Measurements from ENCODE around the gene ZNF888. TPM values are rescaled to one million over a fixed set of nuclear protein-coding genes. Genes with fewer than 3 reads are reported as not detected.
A peak's percentile ranks its signal among the peaks of the same experiment; 100 is the strongest.

The ZNF888 gene
- total and polyA plus RNA-seq, 9 of the 15 experiments (the other 6 are each of a cell fraction or from before 2014, with no cell fraction given), result 1.6 to 13.3 (median 9.9) TPM

DNA sequence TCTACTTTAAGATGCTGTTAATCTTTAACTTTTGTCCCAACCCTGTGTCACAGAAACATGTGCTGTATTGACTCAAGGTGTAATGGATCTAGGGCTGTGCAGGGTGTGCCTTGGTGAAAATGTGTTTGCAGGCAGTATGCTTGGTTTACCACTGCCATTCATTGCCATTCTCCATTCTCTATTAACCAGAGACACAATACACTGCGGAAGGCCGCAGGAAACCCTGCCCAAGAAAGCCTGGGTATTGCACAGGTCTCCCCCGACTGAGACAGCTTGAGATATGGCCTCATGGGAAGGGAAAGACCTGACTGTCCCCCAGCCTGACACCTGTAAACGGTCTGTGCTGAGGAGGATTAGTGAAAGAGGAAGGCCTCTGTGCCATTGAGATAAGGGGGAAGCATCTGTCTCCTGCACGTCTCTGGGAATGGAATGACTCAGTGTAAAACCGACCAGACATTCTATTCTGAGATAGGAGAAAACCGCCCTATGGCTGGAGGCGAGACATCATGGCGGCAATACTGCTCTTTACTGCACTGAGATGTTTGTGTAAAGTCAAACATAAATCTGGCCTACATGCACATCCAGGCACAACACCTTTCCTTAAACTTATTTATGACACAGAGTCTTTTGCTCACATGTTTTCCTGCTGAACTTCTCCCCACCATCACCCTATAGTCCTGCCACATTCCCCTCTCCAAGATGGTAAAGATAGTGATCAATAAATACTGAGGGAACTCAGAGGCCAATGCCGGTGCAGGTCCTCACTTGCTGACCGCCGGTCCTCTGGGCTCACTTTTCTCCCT is 13.1 kb upstream of the ZNF888 start (continued):
- TF ChIP-seq, protein P1, sequence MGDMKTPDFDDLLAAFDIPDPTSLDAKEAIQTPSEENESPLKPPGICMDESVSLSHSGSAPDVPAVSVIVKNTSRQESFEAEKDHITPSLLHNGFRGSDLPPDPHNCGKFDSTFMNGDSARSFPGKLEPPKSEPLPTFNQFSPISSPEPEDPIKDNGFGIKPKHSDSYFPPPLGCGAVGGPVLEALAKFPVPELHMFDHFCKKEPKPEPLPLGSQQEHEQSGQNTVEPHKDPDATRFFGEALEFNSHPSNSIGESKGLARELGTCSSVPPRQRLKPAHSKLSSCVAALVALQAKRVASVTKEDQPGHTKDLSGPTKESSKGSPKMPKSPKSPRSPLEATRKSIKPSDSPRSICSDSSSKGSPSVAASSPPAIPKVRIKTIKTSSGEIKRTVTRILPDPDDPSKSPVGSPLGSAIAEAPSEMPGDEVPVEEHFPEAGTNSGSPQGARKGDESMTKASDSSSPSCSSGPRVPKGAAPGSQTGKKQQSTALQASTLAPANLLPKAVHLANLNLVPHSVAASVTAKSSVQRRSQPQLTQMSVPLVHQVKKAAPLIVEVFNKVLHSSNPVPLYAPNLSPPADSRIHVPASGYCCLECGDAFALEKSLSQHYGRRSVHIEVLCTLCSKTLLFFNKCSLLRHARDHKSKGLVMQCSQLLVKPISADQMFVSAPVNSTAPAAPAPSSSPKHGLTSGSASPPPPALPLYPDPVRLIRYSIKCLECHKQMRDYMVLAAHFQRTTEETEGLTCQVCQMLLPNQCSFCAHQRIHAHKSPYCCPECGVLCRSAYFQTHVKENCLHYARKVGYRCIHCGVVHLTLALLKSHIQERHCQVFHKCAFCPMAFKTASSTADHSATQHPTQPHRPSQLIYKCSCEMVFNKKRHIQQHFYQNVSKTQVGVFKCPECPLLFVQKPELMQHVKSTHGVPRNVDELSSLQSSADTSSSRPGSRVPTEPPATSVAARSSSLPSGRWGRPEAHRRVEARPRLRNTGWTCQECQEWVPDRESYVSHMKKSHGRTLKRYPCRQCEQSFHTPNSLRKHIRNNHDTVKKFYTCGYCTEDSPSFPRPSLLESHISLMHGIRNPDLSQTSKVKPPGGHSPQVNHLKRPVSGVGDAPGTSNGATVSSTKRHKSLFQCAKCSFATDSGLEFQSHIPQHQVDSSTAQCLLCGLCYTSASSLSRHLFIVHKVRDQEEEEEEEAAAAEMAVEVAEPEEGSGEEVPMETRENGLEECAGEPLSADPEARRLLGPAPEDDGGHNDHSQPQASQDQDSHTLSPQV (IDR thresholded peaks at IDR 0.05), result peak; percentile 99
- TF ChIP-seq, protein P2, sequence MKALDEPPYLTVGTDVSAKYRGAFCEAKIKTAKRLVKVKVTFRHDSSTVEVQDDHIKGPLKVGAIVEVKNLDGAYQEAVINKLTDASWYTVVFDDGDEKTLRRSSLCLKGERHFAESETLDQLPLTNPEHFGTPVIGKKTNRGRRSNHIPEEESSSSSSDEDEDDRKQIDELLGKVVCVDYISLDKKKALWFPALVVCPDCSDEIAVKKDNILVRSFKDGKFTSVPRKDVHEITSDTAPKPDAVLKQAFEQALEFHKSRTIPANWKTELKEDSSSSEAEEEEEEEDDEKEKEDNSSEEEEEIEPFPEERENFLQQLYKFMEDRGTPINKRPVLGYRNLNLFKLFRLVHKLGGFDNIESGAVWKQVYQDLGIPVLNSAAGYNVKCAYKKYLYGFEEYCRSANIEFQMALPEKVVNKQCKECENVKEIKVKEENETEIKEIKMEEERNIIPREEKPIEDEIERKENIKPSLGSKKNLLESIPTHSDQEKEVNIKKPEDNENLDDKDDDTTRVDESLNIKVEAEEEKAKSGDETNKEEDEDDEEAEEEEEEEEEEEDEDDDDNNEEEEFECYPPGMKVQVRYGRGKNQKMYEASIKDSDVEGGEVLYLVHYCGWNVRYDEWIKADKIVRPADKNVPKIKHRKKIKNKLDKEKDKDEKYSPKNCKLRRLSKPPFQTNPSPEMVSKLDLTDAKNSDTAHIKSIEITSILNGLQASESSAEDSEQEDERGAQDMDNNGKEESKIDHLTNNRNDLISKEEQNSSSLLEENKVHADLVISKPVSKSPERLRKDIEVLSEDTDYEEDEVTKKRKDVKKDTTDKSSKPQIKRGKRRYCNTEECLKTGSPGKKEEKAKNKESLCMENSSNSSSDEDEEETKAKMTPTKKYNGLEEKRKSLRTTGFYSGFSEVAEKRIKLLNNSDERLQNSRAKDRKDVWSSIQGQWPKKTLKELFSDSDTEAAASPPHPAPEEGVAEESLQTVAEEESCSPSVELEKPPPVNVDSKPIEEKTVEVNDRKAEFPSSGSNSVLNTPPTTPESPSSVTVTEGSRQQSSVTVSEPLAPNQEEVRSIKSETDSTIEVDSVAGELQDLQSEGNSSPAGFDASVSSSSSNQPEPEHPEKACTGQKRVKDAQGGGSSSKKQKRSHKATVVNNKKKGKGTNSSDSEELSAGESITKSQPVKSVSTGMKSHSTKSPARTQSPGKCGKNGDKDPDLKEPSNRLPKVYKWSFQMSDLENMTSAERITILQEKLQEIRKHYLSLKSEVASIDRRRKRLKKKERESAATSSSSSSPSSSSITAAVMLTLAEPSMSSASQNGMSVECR (CRISPR knock-in tag; IDR thresholded peaks at IDR 0.05), result no peak
- TF ChIP-seq CHD1 (IDR thresholded peaks at IDR 0.05; ENCODE audit: low read length), result no peak
- TF ChIP-seq JUND (IDR thresholded peaks at IDR 0.05; ENCODE audit: borderline replicate concordance, low read depth, low read length), result peak; percentile 89
- TF ChIP-seq JUND (tag; IDR thresholded peaks at IDR 0.05; ENCODE audit: borderline replicate concordance, low read depth, low read length), result peak; percentile 91; the same call in 2 of the 3 replicates
- TF ChIP-seq, protein P3, sequence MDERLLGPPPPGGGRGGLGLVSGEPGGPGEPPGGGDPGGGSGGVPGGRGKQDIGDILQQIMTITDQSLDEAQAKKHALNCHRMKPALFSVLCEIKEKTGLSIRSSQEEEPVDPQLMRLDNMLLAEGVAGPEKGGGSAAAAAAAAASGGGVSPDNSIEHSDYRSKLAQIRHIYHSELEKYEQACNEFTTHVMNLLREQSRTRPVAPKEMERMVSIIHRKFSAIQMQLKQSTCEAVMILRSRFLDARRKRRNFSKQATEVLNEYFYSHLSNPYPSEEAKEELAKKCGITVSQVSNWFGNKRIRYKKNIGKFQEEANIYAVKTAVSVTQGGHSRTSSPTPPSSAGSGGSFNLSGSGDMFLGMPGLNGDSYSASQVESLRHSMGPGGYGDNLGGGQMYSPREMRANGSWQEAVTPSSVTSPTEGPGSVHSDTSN (CRISPR knock-in tag; IDR thresholded peaks at IDR 0.05; ENCODE audit: low read depth), result no peak
- TF ChIP-seq, protein P3 (tag; conservative IDR thresholded peaks at IDR 0.05; ENCODE audit: low read depth), result peak; percentile 88
- peak; percentile 7 for TF ChIP-seq ASH1L (IDR thresholded peaks at IDR 0.05; ENCODE audit: borderline replicate concordance, low read depth, partially characterized antibody)
- no peak for TF ChIP-seq RHOXF2B (CRISPR knock-in tag; conservative IDR thresholded peaks at IDR 0.05)
- TF ChIP-seq ZNF436 (CRISPR knock-in tag; IDR thresholded peaks at IDR 0.05), result no peak
- no peak for TF ChIP-seq NCOA4 (IDR thresholded peaks at IDR 0.05; ENCODE audit: partially characterized antibody)
- TF ChIP-seq MECOM (CRISPR knock-in tag; IDR thresholded peaks at IDR 0.05), result peak; percentile 82
- no peak for TF ChIP-seq ZNF232 (CRISPR knock-in tag; IDR thresholded peaks at IDR 0.05)
- TF ChIP-seq MEIS2 (IDR thresholded peaks at IDR 0.05; ENCODE audit: partially characterized antibody), result peak; percentile 93
